ENCODE measurements around the gene MED23. TPM values are rescaled to one million over a fixed set of nuclear protein-coding genes. Genes with fewer than 3 reads are reported as not detected.
"Not testable (repeated sequence)": the region's sequence is repeated elsewhere in the genome, so short reads cannot be mapped to it uniquely, and the experiment has no call there.

MED23 gene
- total RNA-seq, 2 experiments from 2014 or later, result 56.7 to 59.5 TPM

DNA sequence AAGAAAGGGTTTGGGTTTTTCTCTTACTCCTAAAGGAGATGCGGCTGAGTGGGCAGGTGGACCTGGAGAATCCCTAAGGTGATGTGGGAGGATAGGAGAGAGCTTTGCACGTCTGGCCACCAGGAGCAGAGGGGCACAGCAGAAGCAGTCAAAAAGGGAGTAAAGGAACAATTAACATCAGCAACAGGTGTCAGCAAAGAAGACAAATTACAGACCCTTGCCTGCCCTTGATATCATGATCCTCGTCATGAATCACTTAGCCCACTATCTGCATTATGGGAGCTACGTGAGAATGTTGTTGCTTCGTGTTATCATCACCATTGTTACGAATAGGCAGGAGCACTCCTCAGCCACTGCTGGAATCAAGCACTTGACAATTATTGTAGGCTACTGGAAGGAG lies 80.6 kb downstream of the MED23 start:
- POLR2A ChIA-PET, result no interaction called here
- ATAC-seq (ENCODE audit: poor library complexity) (no peak), DNase-seq (no peak)
- no peaks in the 10 kb centered on the region for H3K9me3 Mint-ChIP-seq
- H3K4me3 ChIP-seq (ENCODE audit: low read length), result no peak overlapping the region
- H3K4me1 ChIP-seq (ENCODE audit: insufficient read depth, low read length), result no peaks in the 10 kb centered on the region
- CTCF ChIA-PET, result no interaction called here
- H3K27ac Mint-ChIP-seq, result no peak overlapping the region
- TF ChIP-seq, protein P1, sequence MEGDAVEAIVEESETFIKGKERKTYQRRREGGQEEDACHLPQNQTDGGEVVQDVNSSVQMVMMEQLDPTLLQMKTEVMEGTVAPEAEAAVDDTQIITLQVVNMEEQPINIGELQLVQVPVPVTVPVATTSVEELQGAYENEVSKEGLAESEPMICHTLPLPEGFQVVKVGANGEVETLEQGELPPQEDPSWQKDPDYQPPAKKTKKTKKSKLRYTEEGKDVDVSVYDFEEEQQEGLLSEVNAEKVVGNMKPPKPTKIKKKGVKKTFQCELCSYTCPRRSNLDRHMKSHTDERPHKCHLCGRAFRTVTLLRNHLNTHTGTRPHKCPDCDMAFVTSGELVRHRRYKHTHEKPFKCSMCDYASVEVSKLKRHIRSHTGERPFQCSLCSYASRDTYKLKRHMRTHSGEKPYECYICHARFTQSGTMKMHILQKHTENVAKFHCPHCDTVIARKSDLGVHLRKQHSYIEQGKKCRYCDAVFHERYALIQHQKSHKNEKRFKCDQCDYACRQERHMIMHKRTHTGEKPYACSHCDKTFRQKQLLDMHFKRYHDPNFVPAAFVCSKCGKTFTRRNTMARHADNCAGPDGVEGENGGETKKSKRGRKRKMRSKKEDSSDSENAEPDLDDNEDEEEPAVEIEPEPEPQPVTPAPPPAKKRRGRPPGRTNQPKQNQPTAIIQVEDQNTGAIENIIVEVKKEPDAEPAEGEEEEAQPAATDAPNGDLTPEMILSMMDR (IDR thresholded peaks at IDR 0.05), result no peak
- intact Hi-C loops (cut with DNase I, micrococcal nuclease), result no loop called here
- H3K4me1 Mint-ChIP-seq (ENCODE audit: low read depth), result no peaks in the 10 kb centered on the region
- H3K27ac ChIP-seq (ENCODE audit: low read depth in 1 of 2, low read length in 2 of 2), result no peak overlapping the region
- H3K27me3 Mint-ChIP-seq, result no peaks in the 10 kb centered on the region
- no peaks in the 10 kb centered on the region for H3K36me3 Mint-ChIP-seq (ENCODE audit: low read depth)
- H3K27me3 ChIP-seq (ENCODE audit: control insufficient read depth in 1 of 2, insufficient read depth in 2 of 2, low read length in 2 of 2), result no peaks in the 10 kb centered on the region
- H3K36me3 ChIP-seq (ENCODE audit: insufficient read depth, low read length), result no peaks in the 10 kb centered on the region
- no peaks in the 10 kb centered on the region for H3K9me3 ChIP-seq (ENCODE audit: control insufficient read depth in 1 of 2, insufficient read depth in 1 of 2, low read length in 2 of 2)
- no peak overlapping the region for H3K4me3 Mint-ChIP-seq

DNA sequence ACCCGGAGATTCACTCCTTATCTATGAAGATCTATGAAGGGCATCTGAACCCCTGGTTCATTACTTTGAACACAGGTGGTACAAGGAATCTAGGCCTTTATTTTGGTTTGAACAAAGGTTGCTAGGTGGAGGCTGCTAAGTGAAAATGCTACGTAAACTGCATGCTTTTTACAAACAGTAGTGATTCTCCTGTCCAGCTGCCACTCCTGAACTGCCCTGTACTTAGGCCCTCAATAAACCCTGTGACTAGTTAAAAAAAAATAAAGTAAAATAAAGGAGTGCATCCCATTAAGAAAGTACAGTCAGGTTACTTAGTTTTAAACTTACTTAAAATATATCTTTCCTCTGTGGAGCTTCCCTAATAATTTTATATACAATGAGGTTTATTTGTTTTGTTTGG lies 82.7 kb downstream of the MED23 start:
- Mint-ChIP-seq H3K4me1 (ENCODE audit: low read depth) (no peaks in the 10 kb centered on the region), H3K27me3 (no peaks in the 10 kb centered on the region), H3K36me3 (ENCODE audit: low read depth) (no peaks in the 10 kb centered on the region), H3K9me3 (no peaks in the 10 kb centered on the region), H3K27ac (no peak overlapping the region), H3K4me3 (no peak overlapping the region)
- ATAC-seq (ENCODE audit: poor library complexity), result no peak
- no peaks in the 10 kb centered on the region for H3K9me3 ChIP-seq (ENCODE audit: control insufficient read depth in 1 of 2, insufficient read depth in 1 of 2, low read length in 2 of 2)
- no peaks in the 10 kb centered on the region for H3K36me3 ChIP-seq (ENCODE audit: insufficient read depth, low read length)
- POLR2A ChIA-PET, result no interaction called here
- no peaks in the 10 kb centered on the region for H3K4me1 ChIP-seq (ENCODE audit: insufficient read depth, low read length)
- CTCF ChIA-PET, result no interaction called here
- no peak overlapping the region for H3K4me3 ChIP-seq (ENCODE audit: low read length)
- intact Hi-C loops (cut with DNase I, micrococcal nuclease), result no loop called here
- DNase-seq, result no peak
- TF ChIP-seq, protein P1 (IDR thresholded peaks at IDR 0.05), result no peak
- no peaks in the 10 kb centered on the region for H3K27me3 ChIP-seq (ENCODE audit: control insufficient read depth in 1 of 2, insufficient read depth in 2 of 2, low read length in 2 of 2)
- H3K27ac ChIP-seq (ENCODE audit: low read depth in 1 of 2, low read length in 2 of 2), result no peak overlapping the region

DNA sequence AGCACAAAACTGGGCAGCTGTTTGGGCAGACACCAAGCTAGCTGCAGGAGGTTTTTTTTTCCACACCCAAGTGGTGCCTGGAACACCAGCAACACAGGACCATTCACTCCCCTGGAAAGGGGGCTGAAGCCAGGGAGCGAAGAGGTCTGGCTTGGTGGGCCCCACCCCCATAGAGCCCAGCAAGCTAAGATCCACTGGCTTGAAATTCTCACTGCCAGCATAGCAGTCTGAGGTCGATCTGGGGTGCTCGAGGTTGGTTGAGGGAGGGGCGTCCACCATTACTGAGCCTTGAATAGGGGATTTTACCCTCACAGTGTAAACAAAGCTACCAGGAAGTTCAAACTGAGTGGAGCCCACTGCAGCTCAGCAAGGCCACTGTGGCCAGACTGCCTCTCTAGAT lies 89.4 kb downstream of the MED23 start:
- POLR2A ChIA-PET, result not testable (repeated sequence)
- CTCF ChIA-PET, result interaction anchor here (0.6 to 2.2 kb wide), 2 partner anchors 19 to 343 kb away, joined by 3 to 5 read pairs; no protein-coding TSS in a partner anchor

DNA sequence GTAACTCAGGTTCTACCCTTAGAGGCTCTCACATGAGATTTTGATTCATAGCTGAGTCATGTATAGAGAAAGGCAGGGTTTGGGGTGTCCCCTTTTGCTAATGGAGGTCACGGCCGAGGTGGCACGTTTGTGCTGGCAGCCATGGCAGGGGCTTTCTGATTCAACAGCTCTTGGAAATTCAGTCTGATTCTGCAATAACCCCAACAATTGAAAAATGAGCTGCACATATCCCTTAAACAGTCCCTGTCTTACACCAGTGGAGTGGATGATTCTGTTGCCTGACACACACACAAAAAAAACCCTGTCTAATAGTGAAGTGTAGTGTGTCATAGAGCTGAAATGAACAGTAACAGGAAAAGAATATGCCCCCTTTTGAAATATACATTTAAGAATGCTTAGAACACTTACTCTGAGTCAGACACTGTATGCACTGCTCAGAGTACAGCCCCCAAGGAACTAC lies 95.4 kb downstream of the MED23 start:
- ChIA-PET POLR2A (interaction anchor here (0.7 to 2.7 kb wide), 4 partner anchors 13 to 335 kb away, joined by 3 to 31 read pairs (median 11); no protein-coding TSS in a partner anchor), CTCF (interaction anchor here (3.1 to 6.0 kb wide), 3 partner anchors 13 to 647 kb away, joined by 20 to 52 read pairs (median 21); no protein-coding TSS in a partner anchor)
- ATAC-seq (ENCODE audit: poor library complexity) (no peak), DNase-seq (peak in 2 of 14 experiments; percentile 16 to 28)
- Mint-ChIP-seq H3K9me3 (peaks cover 2% of the 10 kb centered on the region), H3K27me3 (no peaks in the 10 kb centered on the region), H3K4me3 (no peak overlapping the region), H3K4me1 (ENCODE audit: low read depth) (peaks cover 61% of the 10 kb centered on the region), H3K36me3 (ENCODE audit: low read depth) (no peaks in the 10 kb centered on the region), H3K27ac (peak overlapping the region; percentile 68)
- no peak overlapping the region for H3K4me3 ChIP-seq (ENCODE audit: low read length)
- H3K9me3 ChIP-seq (ENCODE audit: control insufficient read depth in 1 of 2, insufficient read depth in 1 of 2, low read length in 2 of 2), result no peaks in the 10 kb centered on the region
- H3K4me1 ChIP-seq (ENCODE audit: insufficient read depth, low read length), result peaks cover 21% of the 10 kb centered on the region
- H3K27ac ChIP-seq (ENCODE audit: low read depth in 1 of 2, low read length in 2 of 2), result no peak overlapping the region
- intact Hi-C loops (cut with DNase I, micrococcal nuclease), result loop anchor here (2.0 to 5.0 kb wide), 3 partner anchors 326 to 395 kb away; partner anchors contain the start of gene AKAP7 (in 1 of the 2)
- no peaks in the 10 kb centered on the region for H3K27me3 ChIP-seq (ENCODE audit: control insufficient read depth in 1 of 2, insufficient read depth in 2 of 2, low read length in 2 of 2)
- TF ChIP-seq, protein P1 (IDR thresholded peaks at IDR 0.05), result no peak
- no peaks in the 10 kb centered on the region for H3K36me3 ChIP-seq (ENCODE audit: insufficient read depth, low read length)

More for the DNA sequence above, 89.4 kb downstream of the MED23 start:
- not testable (repeated sequence) for H3K27ac ChIP-seq (ENCODE audit: low read depth in 1 of 2, low read length in 2 of 2); H3K4me3 Mint-ChIP-seq; H3K27me3 ChIP-seq (ENCODE audit: control insufficient read depth in 1 of 2, insufficient read depth in 2 of 2, low read length in 2 of 2); ATAC-seq (ENCODE audit: poor library complexity); H3K4me1 ChIP-seq (ENCODE audit: insufficient read depth, low read length); H3K4me1 Mint-ChIP-seq (ENCODE audit: low read depth); H3K4me3 ChIP-seq (ENCODE audit: low read length); DNase-seq; H3K9me3 ChIP-seq (ENCODE audit: control insufficient read depth in 1 of 2, insufficient read depth in 1 of 2, low read length in 2 of 2); H3K36me3 Mint-ChIP-seq (ENCODE audit: low read depth); H3K27me3 Mint-ChIP-seq; H3K27ac Mint-ChIP-seq; H3K36me3 ChIP-seq (ENCODE audit: insufficient read depth, low read length); H3K9me3 Mint-ChIP-seq
- intact Hi-C loops (cut with DNase I, micrococcal nuclease), result loop anchor here in 1 of 2 experiments (5.0 kb wide), 1 partner anchor 421 kb away; no protein-coding TSS in a partner anchor

DNA sequence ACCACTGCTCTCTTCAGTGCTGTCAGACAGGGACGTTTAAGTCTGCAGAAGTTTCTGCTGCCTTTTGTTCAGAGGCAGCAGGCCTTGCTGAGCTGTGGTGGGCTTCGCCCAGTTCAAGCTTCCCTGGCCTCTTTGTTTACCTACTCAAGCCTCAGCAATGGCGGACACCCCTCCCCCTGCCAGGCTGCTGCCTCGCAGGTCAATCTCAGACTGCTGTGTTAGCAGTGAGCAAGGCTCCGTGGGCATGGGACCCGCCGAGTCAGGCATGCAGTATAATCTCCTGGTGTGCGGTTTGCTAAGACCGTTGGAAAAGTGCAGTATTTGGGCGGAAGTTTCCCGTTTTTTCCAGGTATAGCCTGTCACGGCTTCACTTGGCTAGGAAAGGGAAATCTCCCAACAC lies 96.4 kb downstream of the MED23 start:
- not testable (repeated sequence) for H3K9me3 ChIP-seq (ENCODE audit: control insufficient read depth in 1 of 2, insufficient read depth in 1 of 2, low read length in 2 of 2); H3K4me3 Mint-ChIP-seq; H3K9me3 Mint-ChIP-seq; H3K36me3 ChIP-seq (ENCODE audit: insufficient read depth, low read length); H3K27me3 Mint-ChIP-seq; H3K27me3 ChIP-seq (ENCODE audit: control insufficient read depth in 1 of 2, insufficient read depth in 2 of 2, low read length in 2 of 2); H3K36me3 Mint-ChIP-seq (ENCODE audit: low read depth); ATAC-seq (ENCODE audit: poor library complexity); H3K4me3 ChIP-seq (ENCODE audit: low read length); DNase-seq; H3K27ac ChIP-seq (ENCODE audit: low read depth in 1 of 2, low read length in 2 of 2)
- intact Hi-C loops (cut with DNase I, micrococcal nuclease), result loop anchor here (2.0 to 5.0 kb wide), 3 partner anchors 325 to 394 kb away; partner anchors contain the start of gene AKAP7 (in 1 of the 2)
- ChIA-PET POLR2A (interaction anchor here (0.9 to 1.2 kb wide), 2 partner anchors 250 to 332 kb away, joined by 3 to 17 read pairs; no protein-coding TSS in a partner anchor), CTCF (interaction anchor here (6.0 kb wide), 1 partner anchor 332 kb away, joined by 52 read pairs; no protein-coding TSS in a partner anchor)
- Mint-ChIP-seq H3K27ac (peak overlapping the region; percentile 78), H3K4me1 (ENCODE audit: low read depth) (peaks cover 61% of the 10 kb centered on the region)
- H3K4me1 ChIP-seq (ENCODE audit: insufficient read depth, low read length), result peaks cover 21% of the 10 kb centered on the region
